Thyroid gland (tissue), 4 donors: Measurements from ENCODE around the gene CCR9. TPM values are rescaled to one million over a fixed set of nuclear protein-coding genes. Genes with fewer than 3 reads are reported as not detected.

Experiments
- DNase-seq, 2 donors: peaks; one replicate each; pipeline ENCODE4 v3.0.0-alpha.2; 2019
- H3K27ac ChIP-seq, 3 donors: fragments of 200-600 bp; sonication (generic); 1 replicate in 2 of 3; 2 replicates in 1 of 3; pipeline ENCODE4 v1.5.1; 2016 to 2019; ENCODE audit warnings: mild to moderate bottlenecking in 1 of 3, moderate library complexity in 1 of 3
- H3K27me3 ChIP-seq: fragments of 200-600 bp; sonication (generic); one replicate; pipeline ENCODE4 v1.5.1; 2019
- H3K36me3 ChIP-seq, 2 donors: fragments of 200-600 bp; sonication (generic); one replicate each; pipeline ENCODE4 v1.5.1; 2016 to 2019
- H3K4me1 ChIP-seq, 2 donors: fragments of 200-600 bp; sonication (generic); one replicate each; pipeline ENCODE4 v1.5.1; 2017 to 2019
- H3K4me3 ChIP-seq, 3 donors: fragments of 200-600 bp; sonication (generic); replicated peaks in 1 of 3; 1 replicate in 2 of 3; 2 replicates in 1 of 3; pipeline ENCODE4 v1.5.1; 2016; ENCODE audit warnings: mild to moderate bottlenecking in 1 of 3
- H3K9me3 ChIP-seq: fragments of 200-600 bp; sonication (generic); one replicate; pipeline ENCODE4 v1.5.1; 2017
- POLR2A ChIP-seq, 2 donors: fragments of 450-650 bp; IDR thresholded peaks; one replicate each; pipeline ENCODE4 v1.6.1; 2017; ENCODE audit warnings: antibody characterized with exemption in 2 of 2, mild to moderate bottlenecking in 2 of 2, moderate library complexity in 1 of 2
- WGBS, 2 donors: methylation state at CpG; one replicate each; pipeline ENCODE4 v1.1.5; 2017; 5-methylcytosine and 5-hydroxymethylcytosine counted together
- intact Hi-C: fragments of 100-400 bp; cut with DNase I; formaldehyde crosslinking; loops from one replicate; pipeline ENCODE4 v1.15.1; 2023
- small RNA-seq: library from RNA; depleted of rRNA; stranded (forward); fragments of <200 nt; gene quantifications from one replicate; pipeline ENCODE3, GENCODE V24; 2016
- total RNA-seq, 4 donors: library from RNA; depleted of rRNA; stranded (reverse); fragments of >200 nt; gene quantifications; one replicate each; pipeline ENCODE4 v1.2.3, GENCODE V29; 2016
- TF ChIP-seq, protein P1 (sequence below), 6 experiments: fragments of 200-600 bp in 3 of 6; fragments of 450-650 bp in 3 of 6; sonication (generic) in 3 of 6; IDR thresholded peaks; one replicate each; pipeline ENCODE4 v1.5.1; 2016 to 2019; ENCODE audit warnings: antibody characterized with exemption in 6 of 6, mild to moderate bottlenecking in 2 of 6, inconsistent platforms in 1 of 6, moderate library complexity in 1 of 6

The CCR9 gene
- total RNA-seq, 4 donors from 2014 or later = not detected

DNA sequence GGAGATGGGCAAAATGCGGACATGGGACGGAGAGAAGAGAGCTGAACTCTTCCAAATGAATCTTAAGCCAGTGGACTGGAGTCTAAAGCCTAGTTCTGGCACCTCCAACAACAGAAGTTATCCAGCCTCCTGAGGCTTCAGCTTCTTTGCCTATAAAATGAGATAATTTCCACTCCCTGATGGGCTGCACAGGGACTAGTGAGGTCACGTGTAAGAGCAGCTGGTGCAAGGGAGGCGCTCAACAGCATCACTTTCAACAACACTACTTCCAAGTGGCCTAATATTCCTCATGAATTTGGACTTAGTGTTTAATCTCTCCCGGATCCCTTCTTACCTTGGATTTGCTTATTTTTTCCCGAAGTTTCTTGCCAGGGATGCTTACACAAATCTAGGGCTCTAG is 65.6 kb downstream of the CCR9 start:
- no peak for TF ChIP-seq POLR2A (IDR thresholded peaks at IDR 0.05)
- TF ChIP-seq, protein P1, sequence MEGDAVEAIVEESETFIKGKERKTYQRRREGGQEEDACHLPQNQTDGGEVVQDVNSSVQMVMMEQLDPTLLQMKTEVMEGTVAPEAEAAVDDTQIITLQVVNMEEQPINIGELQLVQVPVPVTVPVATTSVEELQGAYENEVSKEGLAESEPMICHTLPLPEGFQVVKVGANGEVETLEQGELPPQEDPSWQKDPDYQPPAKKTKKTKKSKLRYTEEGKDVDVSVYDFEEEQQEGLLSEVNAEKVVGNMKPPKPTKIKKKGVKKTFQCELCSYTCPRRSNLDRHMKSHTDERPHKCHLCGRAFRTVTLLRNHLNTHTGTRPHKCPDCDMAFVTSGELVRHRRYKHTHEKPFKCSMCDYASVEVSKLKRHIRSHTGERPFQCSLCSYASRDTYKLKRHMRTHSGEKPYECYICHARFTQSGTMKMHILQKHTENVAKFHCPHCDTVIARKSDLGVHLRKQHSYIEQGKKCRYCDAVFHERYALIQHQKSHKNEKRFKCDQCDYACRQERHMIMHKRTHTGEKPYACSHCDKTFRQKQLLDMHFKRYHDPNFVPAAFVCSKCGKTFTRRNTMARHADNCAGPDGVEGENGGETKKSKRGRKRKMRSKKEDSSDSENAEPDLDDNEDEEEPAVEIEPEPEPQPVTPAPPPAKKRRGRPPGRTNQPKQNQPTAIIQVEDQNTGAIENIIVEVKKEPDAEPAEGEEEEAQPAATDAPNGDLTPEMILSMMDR (IDR thresholded peaks at IDR 0.05) = no peak
- Histone ChIP-seq H3K27me3 (no peaks in the 10 kb centered on the region), H3K4me1 (peaks cover 38 to 55% of the 10 kb centered on the region in 2 donors), H3K36me3 (peaks cover 34 to 37% of the 10 kb centered on the region in 2 donors), H3K9me3 (no peaks in the 10 kb centered on the region), H3K27ac (peak overlapping the region; percentile 78 to 91 (median 89)), H3K4me3 (no peak overlapping the region)
- no peak for DNase-seq
- intact Hi-C loops = loop anchor here (5.0 kb wide), 1 partner anchor 40 kb away; no protein-coding TSS in a partner anchor
- WGBS, 2 donors = 81 to 95% methylated on average over 6 of the region's 6 CpGs

DNA sequence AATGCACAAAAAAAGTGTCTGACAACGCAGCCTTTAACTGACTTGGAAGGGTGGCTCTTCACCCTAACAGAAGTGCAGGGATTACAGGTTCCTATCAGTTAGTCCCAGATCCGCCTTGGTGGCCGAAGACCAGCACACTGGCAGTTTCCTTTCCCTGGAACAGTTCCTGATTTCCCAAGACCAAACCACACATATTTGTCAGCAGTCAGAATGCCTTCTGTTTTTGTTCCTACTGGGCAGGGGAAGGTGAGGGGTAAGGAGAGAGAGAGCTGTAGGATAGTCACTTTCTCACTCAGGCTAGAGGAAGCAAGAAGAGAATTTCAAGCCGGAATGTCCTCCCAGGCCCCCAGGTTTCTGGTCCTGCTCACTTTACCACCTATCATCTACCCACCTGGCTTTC is 66.1 kb downstream of the CCR9 start:
- WGBS, 2 donors = 76 to 90% methylated on average over 4 of the region's 4 CpGs
- Histone ChIP-seq H3K4me1 (peaks cover 38 to 60% of the 10 kb centered on the region in 2 donors), H3K27ac (peak overlapping the region; percentile 78 to 91 (median 89)), H3K4me3 (no peak overlapping the region), H3K27me3 (no peaks in the 10 kb centered on the region), H3K36me3 (peaks cover 32 to 34% of the 10 kb centered on the region in 2 donors), H3K9me3 (no peaks in the 10 kb centered on the region)
- intact Hi-C loops = loop anchor here (5.0 kb wide), 1 partner anchor 40 kb away; no protein-coding TSS in a partner anchor
- DNase-seq = no peak
- no peak for TF ChIP-seq POLR2A (IDR thresholded peaks at IDR 0.05)
- TF ChIP-seq, protein P1 (IDR thresholded peaks at IDR 0.05) = no peak

Small RNAs within 50 kb of the gene (small RNA-seq; reads per million reads assigned to genes)
- gene RF00019 = not detected

Other genes starting within 250 kb of the CCR9 start
- gene SACM1L, start 197.1 kb upstream of the CCR9 start, total RNA-seq = 100 to 1,000 TPM in 3 of 4 donors, 10 to 100 TPM in 1; 87.0 to 161 (median 111) TPM
- gene SLC6A20, start 90.0 kb upstream of the CCR9 start, total RNA-seq = under 1 TPM in 2 of 4 donors, not detected in 2; 0.13 to 0.22 TPM
- gene LZTFL1, start 44.4 kb upstream of the CCR9 start, total RNA-seq = 10 to 100 TPM; 39.5 to 56.5 (median 51.4) TPM
- gene CXCR6, start 56.9 kb downstream of the CCR9 start, total RNA-seq = 1 to 10 TPM; 2.1 to 4.4 (median 3.4) TPM
- 10 to 100 TPM; 38.2 to 66.6 (median 50.5) TPM for gene FYCO1, start 109.3 kb downstream of the CCR9 start, total RNA-seq
- gene XCR1, start 140.9 kb downstream of the CCR9 start, total RNA-seq = not detected